SU-DHL-6 (cell line): ENCODE data around the gene FUCA2.

Source experiments
- EZH2phosphoT487 ChIP-seq: fragments of 200-600 bp; sonication (generic), shearing (Covaris generic); conservative IDR thresholded peaks from 2 replicates; pipeline ENCODE4 v1.6.1; 2018; ENCODE audit warnings: mild to moderate bottlenecking, antibody characterized with exemption, low read length, moderate library complexity, mixed read lengths
- TF ChIP-seq, protein P1 (sequence below): fragments of 200-600 bp; sonication (generic); IDR thresholded peaks from one replicate; pipeline ENCODE4 v1.5.1; 2017; ENCODE audit warnings: antibody characterized with exemption, mild to moderate bottlenecking, low read length, moderate library complexity; ENCODE audit not compliant: insufficient read depth, poor library complexity, severe bottlenecking

DNA sequence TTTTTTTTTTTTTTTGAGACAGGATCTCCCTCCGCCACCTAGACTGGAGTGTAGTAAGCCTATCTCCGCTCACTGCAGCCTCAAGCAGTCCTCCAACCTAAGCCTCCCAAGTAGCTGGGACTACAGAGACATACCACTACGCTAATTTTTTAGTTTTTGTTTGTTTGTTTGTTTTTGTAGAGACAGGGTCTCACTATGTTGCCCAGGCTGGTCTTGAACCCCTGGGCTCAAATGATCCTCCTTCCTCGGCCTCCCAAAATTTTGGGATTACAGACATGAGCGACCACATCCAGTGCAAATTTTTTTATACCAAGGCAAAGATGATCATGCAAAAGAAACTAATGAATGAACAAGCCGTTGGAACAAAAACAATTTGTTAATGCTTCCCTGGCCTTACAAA, 5.3 kb downstream of the FUCA2 start:
- TF ChIP-seq, protein P1, sequence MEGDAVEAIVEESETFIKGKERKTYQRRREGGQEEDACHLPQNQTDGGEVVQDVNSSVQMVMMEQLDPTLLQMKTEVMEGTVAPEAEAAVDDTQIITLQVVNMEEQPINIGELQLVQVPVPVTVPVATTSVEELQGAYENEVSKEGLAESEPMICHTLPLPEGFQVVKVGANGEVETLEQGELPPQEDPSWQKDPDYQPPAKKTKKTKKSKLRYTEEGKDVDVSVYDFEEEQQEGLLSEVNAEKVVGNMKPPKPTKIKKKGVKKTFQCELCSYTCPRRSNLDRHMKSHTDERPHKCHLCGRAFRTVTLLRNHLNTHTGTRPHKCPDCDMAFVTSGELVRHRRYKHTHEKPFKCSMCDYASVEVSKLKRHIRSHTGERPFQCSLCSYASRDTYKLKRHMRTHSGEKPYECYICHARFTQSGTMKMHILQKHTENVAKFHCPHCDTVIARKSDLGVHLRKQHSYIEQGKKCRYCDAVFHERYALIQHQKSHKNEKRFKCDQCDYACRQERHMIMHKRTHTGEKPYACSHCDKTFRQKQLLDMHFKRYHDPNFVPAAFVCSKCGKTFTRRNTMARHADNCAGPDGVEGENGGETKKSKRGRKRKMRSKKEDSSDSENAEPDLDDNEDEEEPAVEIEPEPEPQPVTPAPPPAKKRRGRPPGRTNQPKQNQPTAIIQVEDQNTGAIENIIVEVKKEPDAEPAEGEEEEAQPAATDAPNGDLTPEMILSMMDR, result no peak
- TF ChIP-seq EZH2phosphoT487, result no peak
